ENCODE data around the gene AKR1C8.
"Not testable (repeated sequence)": the region's sequence is repeated elsewhere in the genome, so short reads cannot be mapped to it uniquely, and the experiment has no call there.

The AKR1C8 gene

DNA sequence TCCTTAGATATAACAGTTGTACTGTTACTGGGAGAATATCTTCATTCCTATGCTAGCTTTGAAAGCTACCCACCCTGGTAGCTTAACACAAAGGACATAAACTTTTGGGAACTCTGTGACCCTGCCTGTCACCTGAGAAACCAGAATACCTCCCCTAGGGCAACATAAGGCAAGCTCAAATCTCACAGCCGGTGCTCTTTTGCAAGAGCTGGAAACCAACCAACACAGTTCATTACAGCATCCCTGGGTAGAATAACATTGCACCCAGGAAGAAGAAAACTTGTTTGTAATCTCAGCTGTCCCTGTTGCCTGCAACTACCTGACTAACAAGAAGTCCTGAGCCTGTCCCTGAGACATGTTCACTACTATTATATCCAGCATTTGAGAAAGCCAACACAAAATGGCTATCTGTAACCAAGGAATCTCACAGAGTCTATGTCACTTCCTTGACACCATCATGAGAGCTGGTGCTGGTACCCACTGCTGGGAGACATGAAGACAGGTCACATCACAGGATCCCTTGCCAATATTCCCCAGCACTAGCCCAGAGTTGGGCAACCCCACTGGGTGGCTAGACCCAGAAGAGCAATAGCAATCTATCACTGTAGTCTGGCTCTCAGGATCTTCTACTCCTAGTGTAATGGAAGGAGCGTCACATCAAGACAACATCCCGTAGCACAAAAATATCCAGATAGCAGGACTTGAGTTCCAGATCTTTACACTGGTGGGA, 59.5 kb downstream of the AKR1C8 start:
- H3K4me3 ChIP-seq (ENCODE audit: low read length), result no peak overlapping the region
- DNase-seq (ENCODE audit: low read depth), result peak; percentile 47
- TF ChIP-seq CTCF (IDR thresholded peaks at IDR 0.05; ENCODE audit: insufficient read depth, low read depth, low read length, missing control alignments), result no peak

- H3K4me3 ChIP-seq (ENCODE audit: low read length), result no peak overlapping the region
- TF ChIP-seq CTCF (IDR thresholded peaks at IDR 0.05; ENCODE audit: insufficient read depth, low read depth, low read length, missing control alignments), result no peak
- DNase-seq (ENCODE audit: low read depth), result no peak
Measured at GRCh38 chr10:5123886-5124285, 61.1 kb downstream of the AKR1C8 start.

- H3K4me3 ChIP-seq (ENCODE audit: low read length); DNase-seq (ENCODE audit: low read depth): not testable (repeated sequence)
Measured at GRCh38 chr10:5119997-5120396, 65.0 kb downstream of the AKR1C8 start.

GRCh38 chr10:5117026-5117425, 67.9 kb downstream of the AKR1C8 start:
- no peak for TF ChIP-seq CTCF (IDR thresholded peaks at IDR 0.05; ENCODE audit: insufficient read depth, low read depth, low read length, missing control alignments)
- no peak overlapping the region for H3K4me3 ChIP-seq (ENCODE audit: low read length)
- no peak for DNase-seq (ENCODE audit: low read depth)

- no peak for TF ChIP-seq CTCF (IDR thresholded peaks at IDR 0.05; ENCODE audit: insufficient read depth, low read depth, low read length, missing control alignments)
- DNase-seq (ENCODE audit: low read depth), result no peak
- H3K4me3 ChIP-seq (ENCODE audit: low read length), result no peak overlapping the region
Measured at GRCh38 chr10:5116621-5117020, 68.3 kb downstream of the AKR1C8 start.

DNA sequence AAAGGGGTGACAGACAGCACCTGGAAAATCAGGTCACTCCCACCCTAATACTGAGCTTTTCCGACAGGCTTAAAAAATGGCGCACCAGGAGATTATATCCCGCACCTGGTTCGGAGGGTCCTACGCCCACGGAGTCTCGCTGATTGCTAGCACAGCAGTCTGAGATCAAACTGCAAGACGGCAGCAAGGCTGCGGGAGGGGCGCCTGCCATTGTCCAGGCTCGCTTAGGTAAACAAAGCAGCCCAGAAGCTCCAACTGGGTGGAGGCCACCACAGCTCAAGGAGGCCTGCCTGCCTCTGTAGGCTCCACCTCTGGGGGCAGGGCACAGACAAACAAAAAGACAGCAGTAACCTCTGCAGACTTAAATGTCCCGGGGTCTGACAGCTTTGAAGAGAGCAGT, 75.1 kb downstream of the AKR1C8 start:
- not testable (repeated sequence) for DNase-seq (ENCODE audit: low read depth); H3K4me3 ChIP-seq (ENCODE audit: low read length)

DNA sequence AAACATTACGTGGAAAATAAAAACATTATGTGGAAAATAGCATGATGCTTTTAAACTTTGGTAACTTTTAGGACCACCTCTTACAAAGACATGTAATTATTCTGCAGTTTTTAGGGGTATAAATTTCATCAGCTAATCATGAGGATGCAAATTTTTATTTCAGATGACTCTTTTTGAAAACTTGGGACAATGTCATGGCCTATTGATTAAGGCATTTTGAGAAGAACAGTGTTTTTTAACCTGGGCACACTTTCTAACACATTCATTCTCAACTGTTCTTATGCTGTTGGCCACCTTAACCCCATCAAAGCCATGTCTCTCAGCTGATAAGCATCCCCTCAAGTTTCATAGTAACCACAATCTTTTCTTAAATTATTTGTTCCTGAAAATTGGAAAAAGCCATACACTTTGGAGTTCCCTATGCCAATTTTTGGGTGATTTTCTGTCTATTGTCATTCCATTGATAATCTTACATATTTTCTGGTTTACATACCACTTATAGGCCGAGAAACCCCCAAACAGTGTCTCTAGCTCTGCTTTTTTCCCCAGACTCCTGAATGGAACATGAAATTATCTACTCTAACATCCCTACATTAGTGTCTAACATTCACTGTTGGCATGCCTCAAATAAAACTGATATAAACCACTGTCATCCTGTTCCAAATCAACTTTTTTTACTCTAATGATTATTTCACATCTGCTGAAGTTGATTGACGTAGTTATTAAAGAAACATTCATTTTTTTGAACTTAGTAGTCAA, 76.1 kb downstream of the AKR1C8 start:
- no peak for DNase-seq (ENCODE audit: low read depth)
- no peak for TF ChIP-seq CTCF (IDR thresholded peaks at IDR 0.05; ENCODE audit: insufficient read depth, low read depth, low read length, missing control alignments)
- no peak overlapping the region for H3K4me3 ChIP-seq (ENCODE audit: low read length)

All from epithelial cell of esophagus (primary cell).